GM18499 (cell line): Measurements from ENCODE around the gene PSAP.

Experiments
- ATAC-seq: cut with Tn5 transposase; IDR thresholded peaks from one replicate; pipeline ENCODE4 v1.9.1; 2021; ENCODE audit warnings: moderate number of reproducible peaks; ENCODE audit not compliant: insufficient read depth, unreplicated experiment

PSAP gene

DNA sequence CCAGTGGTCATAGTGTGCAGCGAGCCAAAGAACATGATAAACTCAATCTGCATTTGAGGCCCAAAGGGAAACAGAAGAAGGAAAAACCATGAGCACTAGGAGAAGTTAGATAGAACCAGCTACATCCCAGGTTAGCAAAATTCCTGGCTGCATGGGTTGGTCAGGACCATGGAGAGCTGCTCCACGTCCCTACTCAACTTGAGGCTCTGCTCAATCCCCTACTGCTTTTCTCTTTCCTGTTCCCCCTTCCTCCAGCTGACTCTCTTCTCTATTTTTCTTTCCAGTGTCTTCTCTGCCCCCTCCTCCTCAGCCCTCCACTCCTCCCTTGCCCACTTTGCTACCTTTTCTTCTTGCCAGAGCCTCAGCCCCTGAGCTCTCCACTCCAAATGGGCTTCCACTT is 55.8 kb downstream of the PSAP start:
- no peak for ATAC-seq

- no peak for ATAC-seq
These were observed 60.2 kb downstream of the PSAP start for GRCh38 chr10:71790749-71791440.

DNA sequence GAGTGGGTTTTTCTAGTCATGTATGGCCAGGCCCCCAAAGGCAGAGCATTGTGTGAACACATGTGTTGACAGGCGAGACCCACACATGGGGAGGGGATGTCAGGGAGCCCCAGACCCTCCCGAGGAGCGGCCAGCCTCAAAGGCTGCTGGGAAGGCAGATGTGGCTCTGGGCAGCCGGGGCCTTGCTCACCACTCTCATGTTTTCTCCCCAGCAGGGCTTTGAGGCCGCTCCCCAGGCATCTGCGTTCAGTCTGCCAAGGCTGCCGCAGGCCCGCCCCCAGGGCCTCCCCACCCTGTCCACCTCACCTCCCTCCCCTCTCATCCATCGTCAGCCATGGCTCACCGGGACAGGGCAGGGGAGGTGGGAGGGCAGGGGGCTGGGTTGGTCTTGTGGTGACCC is 61.2 kb downstream of the PSAP start:
- ATAC-seq, result no peak

DNA sequence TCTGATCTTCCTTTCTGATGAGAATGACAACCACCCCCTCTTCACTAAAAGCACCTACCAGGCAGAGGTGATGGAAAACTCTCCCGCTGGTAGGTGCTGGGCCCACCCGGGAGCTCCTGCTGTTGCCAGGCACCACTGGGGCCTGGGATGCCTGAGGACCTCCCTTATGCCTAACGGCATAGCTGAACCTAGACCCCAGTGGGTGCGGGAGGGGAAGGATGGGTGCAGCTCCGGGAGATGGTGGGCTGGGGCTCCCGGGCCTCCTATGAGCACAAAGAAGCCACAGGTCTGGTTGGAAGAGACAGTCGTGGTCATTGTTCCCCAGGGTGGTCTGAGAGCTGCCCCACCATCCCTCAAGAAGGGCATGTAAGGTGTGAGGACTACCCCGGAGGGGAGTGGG is 62.1 kb downstream of the PSAP start:
- no peak for ATAC-seq

DNA sequence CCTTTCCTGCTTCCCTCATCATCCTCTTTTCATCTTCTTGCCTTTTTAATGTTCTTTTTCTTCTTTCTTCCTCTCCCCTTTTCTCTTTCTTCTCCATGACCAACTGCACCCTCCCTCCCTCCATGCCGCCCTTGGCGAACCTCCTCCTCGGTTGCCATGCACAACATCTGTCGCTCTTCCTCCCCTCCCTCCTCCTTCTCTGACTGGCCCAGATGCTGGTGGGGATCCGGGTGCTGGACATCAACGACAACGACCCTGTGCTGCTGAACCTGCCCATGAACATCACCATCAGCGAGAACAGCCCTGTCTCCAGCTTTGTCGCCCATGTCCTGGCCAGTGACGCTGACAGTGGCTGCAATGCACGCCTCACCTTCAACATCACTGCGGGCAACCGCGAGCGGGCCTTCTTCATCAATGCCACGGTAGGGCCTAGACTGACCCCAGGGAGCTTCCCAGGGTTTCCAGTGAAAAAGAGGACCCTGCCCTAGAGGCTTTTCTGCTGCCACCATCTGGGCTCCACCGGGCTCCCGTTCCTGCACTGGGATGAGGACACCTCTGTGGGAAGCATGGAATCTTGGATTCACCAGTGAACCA is 66.3 kb downstream of the PSAP start:
- no peak for ATAC-seq

DNA sequence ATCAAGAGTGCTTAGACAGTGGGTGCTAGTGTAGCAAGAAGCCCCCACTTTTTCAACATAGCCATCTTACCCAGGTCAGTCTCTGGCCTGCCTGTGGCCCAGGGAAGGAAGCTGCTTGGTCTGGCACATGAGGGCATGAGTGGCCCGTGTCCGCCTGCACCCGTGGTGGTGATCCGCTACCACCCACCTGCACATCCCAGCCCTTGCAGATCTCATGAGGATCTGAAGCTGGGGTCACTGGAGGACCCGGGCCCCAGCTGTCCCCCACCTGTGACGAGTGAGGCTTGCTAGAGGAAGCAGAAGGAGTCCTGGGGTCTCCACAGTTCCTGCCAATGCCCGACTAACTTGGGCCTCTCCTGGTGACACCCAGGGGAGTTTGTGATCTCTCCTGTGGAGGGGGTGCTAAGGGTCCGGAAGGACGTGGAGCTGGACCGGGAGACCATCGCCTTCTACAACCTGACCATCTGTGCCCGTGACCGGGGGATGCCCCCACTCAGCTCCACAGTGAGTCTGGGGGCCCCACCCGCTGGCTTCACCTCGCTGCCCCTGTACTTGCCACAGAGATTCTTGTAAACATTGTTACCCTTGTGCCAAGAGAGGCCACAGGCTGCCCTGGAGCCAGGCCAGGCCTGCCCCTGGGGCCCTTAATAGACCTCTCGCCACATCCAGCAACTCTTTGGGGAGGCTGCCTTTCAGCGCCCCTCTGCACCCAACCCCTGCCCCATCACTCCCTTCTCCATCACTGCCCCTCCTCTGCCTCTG is 67.0 kb downstream of the PSAP start:
- ATAC-seq, result no peak

GRCh38 chr10:71782917-71783490 is 68.0 kb downstream of the PSAP start:
- ATAC-seq, result no peak

DNA sequence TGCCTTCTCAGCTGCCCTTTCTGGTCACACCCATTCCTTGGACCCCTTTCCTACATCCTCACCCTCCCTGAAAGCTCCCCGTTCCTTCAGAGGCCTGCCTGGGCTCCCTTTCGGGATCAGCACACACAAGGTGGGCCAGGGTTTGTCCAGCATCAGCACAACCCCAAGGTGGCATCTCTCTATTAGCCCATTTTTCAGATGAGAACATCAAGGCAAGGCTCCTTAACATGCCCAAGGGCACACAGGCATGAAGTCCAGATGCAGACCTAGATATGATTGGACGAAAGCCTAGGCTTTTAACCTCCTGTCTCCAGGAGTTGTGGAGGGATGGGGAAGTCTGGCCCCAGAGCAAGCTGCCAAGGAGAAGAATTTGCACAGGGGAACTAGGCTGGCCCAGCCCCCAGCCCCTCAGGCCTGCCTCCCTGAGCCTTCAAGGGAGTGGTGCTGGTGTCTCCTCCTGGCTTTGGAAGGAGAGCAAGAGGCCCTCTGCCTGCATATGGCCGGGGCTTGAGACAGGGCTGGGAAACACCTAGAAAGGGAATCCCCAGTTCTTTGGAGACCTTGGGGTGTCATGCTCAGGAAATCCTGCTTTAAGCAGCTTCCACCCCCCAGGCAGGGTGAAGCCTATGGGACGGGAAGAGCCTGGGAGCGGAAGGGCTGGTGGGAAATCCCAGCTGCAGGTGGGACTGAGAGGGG is 68.7 kb downstream of the PSAP start:
- no peak for ATAC-seq

GRCh38 chr10:71780719-71781118 is 70.3 kb downstream of the PSAP start:
- ATAC-seq, result no peak

- ATAC-seq, result no peak
These were observed 70.9 kb downstream of the PSAP start for GRCh38 chr10:71780156-71780555.

GRCh38 chr10:71779641-71780040 is 71.4 kb downstream of the PSAP start:
- ATAC-seq, result no peak

GRCh38 chr10:71778071-71778825 is 72.8 kb downstream of the PSAP start:
- no peak for ATAC-seq

- no peak for ATAC-seq
These were observed 73.7 kb downstream of the PSAP start for GRCh38 chr10:71777213-71777985.

- no peak for ATAC-seq
These were observed 74.5 kb downstream of the PSAP start for GRCh38 chr10:71776481-71776925.

DNA sequence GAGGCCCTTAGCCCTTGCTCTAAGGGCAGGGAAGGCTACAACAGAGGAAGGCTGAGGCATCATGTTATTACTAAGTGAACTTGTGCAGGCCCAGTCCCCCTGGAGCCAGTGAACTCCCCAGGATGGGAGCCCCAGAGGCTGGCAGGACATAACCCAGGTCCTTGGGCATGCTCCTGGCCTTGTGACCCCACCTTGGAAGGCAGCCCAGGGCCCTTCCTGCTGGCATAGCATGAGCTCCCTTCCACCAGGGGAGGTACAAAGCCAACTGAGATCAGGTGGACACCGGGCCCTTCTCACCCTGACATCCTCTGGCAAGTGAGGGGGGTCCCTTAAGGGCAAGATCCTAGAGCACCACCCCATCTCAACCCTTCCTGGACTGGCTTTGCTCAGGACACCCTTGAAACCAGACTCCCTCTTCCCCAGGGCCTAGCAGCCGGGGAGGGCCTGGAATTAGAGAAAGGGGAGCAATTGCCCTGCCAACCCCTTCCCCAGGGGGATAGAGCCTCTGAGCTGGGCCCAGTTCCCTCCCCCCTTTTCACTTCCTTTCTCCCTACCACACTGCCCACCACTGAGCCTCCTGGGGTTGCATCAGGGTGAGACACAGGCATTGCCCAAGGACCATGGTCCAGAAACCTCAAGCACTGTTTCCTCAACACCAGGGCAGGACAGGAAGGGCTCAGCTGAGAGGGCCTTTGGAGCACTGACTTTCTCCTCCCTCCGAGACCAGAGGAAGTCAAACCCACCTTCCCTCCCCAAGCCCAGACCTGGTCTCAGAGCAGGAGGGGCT is 75.9 kb downstream of the PSAP start:
- ATAC-seq, result no peak

- ATAC-seq, result no peak
These were observed 77.7 kb downstream of the PSAP start, which contains the start of gene VSIR for GRCh38 chr10:71773221-71773971. TSS of gene VSIR (minus strand) at chr10:71773520. CDS start at chr10:71773439, 81 bp downstream.

DNA sequence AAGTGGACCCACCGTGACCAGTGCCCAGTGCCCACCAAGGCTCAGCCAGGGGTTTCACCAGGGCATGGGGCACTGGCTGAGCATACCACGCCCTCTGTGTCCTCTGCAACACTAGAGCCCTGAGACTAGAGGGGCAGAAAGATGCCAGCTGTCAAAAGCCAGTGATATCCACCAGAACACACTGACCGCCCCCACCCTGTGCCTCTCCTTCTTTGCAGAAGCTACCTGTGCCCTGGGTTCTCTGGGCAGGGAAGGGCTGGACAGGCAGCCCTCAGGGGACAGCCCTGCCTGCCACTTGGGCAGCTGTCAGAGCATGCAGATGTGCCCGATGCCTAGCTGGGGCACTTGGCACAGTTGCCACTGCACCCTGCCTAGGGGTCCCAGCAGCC is 78.2 kb downstream of the PSAP start:
- ATAC-seq, result no peak
